GM12875 (cell line): Measurements from ENCODE around the gene TCOF1.

ENCODE experiments used
- H3K4me3 ChIP-seq: one replicate; pipeline ENCODE4 v1.5.1; 2011; ENCODE audit warnings: low read depth, low read length, control low read depth
- TF ChIP-seq, protein P1 (sequence below): IDR thresholded peaks from 2 replicates; pipeline ENCODE4 v1.5.1; 2011; ENCODE audit warnings: low read depth, mild to moderate bottlenecking, control low read depth, inconsistent platforms, low read length, moderate library complexity, borderline replicate concordance; ENCODE audit not compliant: insufficient read depth

The TCOF1 gene

DNA sequence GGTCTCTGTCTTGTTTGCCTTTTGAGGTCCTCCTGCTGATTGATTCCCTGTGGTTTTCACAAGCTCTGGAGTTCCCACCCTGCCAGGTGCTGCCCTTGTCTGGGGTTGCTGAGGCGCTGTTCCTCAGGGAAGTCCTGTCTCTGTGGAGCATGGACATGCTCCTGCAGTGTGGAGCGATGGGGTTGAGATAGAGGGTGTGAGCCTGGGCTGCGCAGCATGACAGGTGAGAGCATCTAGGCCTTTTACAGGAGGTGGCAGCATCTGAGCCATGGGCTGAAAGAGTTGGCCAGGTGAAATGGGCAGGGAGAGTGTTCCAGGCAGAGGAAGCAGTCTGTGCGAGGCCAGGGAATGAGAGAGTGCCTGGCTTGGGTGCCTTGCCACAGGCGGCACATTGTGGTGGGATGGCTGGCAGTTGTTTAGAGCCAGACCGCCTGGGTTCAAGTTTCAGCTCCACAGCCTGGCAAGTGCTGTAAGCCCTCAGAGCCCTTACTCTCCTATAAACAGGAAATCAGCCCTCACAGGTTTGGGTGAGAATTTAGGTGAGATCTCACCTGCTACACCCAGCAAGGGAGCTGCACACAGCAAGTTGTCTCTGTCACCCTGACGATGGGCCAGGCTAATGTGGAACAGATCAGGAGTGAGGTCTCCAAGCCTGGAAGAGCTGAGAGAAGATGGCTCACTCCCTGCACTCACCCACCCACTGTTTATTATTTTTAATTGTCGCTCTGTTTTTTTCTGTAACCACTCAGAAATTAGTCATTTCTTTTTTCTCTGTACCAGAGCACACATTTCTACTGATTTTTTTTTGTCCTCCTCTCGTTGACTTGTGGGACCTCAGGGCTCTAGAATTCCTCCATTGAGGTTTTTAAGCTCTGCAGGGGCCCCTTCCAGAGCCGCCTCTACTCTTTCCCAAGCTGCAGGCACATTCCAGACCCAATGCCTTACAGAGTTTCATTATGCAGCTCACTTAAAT, 19.6 kb downstream of the TCOF1 start:
- no peak overlapping the region for H3K4me3 ChIP-seq

DNA sequence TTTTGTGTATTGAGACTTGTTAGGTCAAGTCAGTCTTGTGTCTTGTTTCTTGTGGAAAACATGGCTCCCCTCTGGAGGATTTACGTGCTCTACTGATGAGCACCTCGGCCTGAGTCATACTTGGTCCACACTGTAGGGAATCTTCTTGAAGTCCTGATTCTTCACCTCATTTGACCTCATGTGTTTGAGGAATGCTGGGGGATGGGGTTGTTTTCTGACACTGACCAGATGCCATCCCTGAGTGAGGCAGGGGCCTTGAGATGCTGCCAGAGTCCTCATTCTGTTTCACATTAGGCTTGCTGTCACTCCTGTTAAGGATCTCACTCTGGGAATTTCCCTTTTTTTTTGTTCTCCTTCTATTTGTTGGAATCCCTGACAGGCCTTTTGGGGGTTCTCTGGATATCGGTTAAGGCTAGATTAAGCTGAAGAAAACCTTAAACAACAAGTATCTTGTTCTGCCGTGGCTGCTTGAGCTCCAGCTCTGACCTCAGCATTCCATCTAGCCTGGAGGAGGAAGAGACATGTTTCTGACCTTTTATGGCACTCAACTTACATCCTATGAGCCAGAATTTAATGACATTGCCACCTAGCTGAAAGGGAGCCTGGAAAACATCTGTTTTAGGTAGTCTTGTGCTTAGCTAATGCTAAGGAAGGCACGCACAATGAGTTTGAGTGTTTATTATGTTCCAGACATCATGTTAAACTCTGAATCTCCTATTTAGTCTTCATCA, 20.6 kb downstream of the TCOF1 start:
- TF ChIP-seq, protein P1, sequence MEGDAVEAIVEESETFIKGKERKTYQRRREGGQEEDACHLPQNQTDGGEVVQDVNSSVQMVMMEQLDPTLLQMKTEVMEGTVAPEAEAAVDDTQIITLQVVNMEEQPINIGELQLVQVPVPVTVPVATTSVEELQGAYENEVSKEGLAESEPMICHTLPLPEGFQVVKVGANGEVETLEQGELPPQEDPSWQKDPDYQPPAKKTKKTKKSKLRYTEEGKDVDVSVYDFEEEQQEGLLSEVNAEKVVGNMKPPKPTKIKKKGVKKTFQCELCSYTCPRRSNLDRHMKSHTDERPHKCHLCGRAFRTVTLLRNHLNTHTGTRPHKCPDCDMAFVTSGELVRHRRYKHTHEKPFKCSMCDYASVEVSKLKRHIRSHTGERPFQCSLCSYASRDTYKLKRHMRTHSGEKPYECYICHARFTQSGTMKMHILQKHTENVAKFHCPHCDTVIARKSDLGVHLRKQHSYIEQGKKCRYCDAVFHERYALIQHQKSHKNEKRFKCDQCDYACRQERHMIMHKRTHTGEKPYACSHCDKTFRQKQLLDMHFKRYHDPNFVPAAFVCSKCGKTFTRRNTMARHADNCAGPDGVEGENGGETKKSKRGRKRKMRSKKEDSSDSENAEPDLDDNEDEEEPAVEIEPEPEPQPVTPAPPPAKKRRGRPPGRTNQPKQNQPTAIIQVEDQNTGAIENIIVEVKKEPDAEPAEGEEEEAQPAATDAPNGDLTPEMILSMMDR = no peak
- H3K4me3 ChIP-seq = no peak overlapping the region

More for the DNA sequence above, 19.6 kb downstream of the TCOF1 start:
- TF ChIP-seq, protein P1 = no peak

GRCh38 chr5:150384701-150385100, 27.2 kb downstream of the TCOF1 start:
- H3K4me3 ChIP-seq = no peak overlapping the region
- TF ChIP-seq, protein P1 = no peak

- H3K4me3 ChIP-seq = no peak overlapping the region
- TF ChIP-seq, protein P1 = no peak
Measured at GRCh38 chr5:150386024-150386855, 28.7 kb downstream of the TCOF1 start.

- H3K4me3 ChIP-seq = no peak overlapping the region
- TF ChIP-seq, protein P1 = no peak
Measured at GRCh38 chr5:150389531-150390266, 32.2 kb downstream of the TCOF1 start.
